Raji (cell line): ENCODE measurements around the gene VTCN1.

Experiments used
- POLR2A ChIP-seq: IDR thresholded peaks from 2 replicates; pipeline ENCODE4 v1.6.1; 2011; ENCODE audit warnings: low read depth, low read length, control low read depth; ENCODE audit not compliant: insufficient read depth

Gene VTCN1, protein sequence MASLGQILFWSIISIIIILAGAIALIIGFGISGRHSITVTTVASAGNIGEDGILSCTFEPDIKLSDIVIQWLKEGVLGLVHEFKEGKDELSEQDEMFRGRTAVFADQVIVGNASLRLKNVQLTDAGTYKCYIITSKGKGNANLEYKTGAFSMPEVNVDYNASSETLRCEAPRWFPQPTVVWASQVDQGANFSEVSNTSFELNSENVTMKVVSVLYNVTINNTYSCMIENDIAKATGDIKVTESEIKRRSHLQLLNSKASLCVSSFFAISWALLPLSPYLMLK

DNA sequence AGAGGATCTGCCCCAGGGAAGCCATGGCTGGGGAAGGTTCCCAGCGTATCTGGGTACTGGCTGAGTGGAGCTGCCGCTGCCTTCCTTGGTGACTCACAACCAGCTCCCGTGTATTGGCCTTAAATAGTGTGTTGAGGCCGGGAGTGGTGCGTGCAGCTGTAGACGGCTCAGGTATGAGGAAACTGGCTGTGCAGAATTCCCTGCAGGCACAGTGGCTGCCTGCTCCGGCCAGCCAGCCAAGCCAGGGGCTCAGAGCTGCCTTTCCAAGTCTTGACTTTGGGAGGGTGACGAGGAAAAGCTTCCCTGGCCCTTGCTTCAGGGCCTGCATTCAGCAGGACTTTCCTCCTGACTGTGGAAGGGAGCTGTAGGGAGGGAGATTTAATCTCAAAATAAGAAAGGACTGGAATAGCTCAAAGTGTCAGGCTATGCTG is at the start of gene VTCN1:
Gene VTCN1 (minus strand): TSS at position 97 of the 431 bp plus-strand sequence. CDS start 72 bp downstream, at position 25.
- TF ChIP-seq POLR2A, result no peak

GRCh38 chr1:117258791-117259190 is 48.1 kb upstream of the VTCN1 start:
- TF ChIP-seq POLR2A, result no peak

DNA sequence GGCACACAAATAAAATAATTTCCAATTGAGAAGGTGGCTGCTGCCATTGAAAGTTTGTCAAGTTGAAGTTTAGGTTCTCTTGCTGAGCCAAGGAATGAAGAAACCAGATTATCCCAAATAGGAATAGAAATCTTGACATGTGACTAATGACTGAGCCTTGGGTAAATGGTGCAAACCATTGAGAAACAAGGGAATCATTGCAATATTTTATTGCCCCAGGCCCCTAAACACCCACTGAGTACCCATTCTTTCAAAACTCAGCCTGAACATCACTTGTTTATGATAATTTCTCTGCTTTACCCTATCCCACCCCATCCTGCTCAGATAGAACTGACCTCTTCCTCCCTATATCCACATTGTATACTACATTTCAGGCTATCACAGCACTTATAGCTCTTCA is 46.6 kb upstream of the VTCN1 start:
- TF ChIP-seq POLR2A, result no peak

DNA sequence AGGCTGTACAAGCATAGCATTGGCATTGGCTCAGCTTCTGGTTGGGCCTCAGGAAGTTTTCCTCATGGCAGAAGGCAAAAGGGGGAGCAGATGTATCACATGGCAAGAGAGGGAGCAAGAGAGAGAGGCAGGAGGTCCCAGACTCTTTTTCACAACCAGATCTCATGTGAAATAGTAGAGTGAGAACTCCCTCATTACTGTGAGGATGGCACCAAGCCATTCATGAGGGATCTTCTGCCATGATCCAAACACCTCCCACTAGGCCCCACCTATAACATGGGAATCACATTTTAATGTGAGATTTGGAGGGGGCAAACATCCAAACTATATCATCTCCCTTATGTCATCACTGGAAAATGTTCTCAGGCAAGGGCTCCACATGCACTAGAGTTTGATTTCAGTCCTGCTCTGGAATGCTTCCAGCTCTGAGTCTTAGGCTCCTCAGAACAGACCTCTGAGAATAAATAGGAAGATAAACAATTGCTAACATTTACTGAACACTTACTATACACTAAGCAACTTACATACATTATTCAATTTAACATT is 39.4 kb upstream of the VTCN1 start:
- no peak for TF ChIP-seq POLR2A

- no peak for TF ChIP-seq POLR2A
Observed at GRCh38 chr1:117244971-117245370, 34.2 kb upstream of the VTCN1 start.

DNA sequence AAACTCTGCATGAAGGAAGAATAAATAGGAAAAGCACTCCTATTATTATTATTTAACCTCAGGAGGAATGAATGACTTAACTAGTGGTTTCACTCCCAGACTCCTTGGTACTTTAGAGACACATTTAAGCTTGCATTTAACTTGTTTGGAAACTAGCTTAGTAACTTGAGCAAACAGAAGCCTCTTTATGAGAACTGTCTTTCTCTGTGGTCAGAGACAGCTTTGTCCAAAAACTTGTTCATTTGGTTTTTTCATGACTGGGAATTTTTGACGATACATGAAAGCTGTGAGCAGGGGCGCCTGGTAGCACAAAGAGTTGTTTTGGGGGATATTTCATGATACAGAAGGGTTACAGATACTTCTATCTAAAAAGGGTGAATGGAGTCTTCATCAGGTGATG is 33.6 kb upstream of the VTCN1 start:
- no peak for TF ChIP-seq POLR2A

GRCh38 chr1:117241512-117241911 is 30.8 kb upstream of the VTCN1 start:
- no peak for TF ChIP-seq POLR2A

DNA sequence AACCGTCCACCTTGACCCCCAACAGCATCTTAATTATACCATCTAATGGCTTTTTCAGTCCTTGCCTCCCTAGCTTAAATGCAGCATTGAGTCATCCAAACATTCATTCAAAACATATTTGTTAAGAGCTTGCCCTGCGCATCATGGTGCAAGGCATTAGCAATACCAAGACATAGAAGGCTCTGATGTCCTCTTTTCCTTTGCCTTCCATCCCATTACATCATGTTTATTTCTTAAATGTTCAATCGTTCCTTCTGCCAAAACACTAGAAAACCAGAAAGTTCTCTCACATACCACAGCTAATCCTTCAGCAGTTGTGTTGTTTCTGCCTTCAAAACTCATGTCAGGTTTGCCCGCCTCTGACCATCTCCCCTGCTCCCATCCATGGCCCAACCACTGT is 29.8 kb upstream of the VTCN1 start:
- no peak for TF ChIP-seq POLR2A

- TF ChIP-seq POLR2A, result no peak
Observed at GRCh38 chr1:117239467-117239866, 28.7 kb upstream of the VTCN1 start.

DNA sequence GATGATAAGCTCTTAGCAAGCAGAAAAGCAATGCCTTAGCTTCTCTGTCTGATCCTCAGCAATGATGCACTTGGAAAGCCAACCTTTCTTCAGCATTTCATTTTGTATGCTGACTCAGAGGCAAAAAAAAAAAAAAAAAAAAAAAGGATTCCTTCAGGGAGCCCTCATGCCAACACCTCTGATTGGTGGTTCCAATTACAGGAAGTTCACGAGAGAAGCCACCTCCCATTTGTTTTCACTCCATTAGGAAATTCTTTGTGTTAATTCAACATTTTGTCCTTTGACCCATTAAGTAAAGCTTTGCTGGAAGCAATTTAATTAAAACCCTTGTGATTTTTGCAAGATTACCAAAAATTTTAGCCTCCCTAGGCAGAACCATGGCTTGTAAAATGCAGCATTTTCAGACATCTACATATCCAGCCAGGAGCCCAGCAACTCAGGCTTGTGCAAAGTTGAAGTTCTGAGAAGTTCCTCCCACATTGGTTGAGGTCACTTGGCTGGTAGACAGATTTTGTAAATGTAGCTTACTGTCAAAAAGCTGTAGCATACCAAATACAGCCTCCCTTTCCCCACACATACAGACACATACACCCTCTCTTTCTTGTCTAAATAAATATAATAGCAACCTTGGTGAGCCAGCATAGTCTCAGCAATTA is 27.1 kb upstream of the VTCN1 start:
- TF ChIP-seq POLR2A, result no peak

DNA sequence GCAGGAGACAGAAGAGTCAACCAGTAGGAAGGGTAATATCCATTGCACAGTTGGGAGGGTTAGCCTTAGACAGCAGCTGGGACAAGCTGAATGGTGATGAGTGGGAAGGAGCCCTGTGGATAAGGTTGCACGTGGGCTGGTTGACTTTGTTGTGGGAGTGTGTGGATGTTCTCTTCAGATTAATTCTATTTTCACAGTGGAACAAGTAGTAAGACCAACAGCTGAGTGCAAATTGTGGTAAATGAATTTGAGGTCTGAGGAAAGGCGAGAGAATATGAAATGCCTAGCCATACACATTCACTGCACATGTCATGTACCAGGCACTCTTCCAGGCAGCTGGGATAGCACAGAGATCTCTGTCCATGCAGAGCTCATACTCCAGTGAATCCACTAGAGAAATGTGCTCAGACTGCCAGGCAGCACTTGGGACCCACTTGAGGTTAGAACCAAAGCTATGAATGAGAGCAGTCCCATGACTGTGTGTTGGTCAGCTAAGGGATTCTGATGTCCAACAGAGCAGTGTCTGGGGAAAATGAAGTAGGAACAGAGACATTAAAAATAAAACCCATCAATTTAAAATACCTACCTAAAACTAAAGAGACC is 25.2 kb upstream of the VTCN1 start:
- TF ChIP-seq POLR2A, result no peak

DNA sequence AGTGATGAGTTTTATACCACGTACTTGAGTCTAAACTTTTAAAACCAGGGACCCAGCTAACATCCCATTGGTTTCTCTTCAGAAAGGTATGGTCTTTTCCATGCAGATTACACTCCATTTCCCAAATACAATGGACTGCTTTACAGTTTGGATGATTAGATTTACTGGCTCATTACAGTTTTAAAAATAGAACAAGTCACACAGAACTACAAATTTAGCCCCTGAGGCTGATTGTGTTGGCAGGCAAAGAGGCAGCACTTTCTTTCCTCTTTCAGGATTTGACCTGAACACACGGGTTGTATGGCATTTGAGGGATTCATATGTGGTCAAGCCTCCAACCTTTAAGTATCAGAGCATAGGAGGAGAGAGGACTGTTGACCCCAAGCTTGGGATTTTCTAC is 21.8 kb upstream of the VTCN1 start:
- TF ChIP-seq POLR2A, result no peak

- TF ChIP-seq POLR2A, result no peak
Observed at GRCh38 chr1:117231748-117232373, 21.1 kb upstream of the VTCN1 start.

DNA sequence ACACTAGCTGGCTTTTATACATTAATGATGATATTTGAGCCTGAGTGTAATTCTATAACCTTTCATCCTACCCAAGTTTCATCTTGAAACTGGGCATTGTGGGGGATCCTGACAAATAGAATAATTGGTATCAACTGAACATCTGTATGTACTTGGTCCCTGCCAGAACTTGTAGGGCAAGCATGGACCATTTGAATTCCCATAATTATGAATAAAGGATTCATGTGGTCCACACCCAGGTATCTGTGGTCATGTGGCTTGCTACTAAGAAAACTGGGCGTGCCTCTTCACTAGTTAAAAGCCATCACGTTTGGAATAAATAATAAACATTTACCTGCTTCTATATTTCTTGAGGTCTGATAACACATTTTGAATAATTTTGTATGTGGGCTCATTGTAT is 20.6 kb upstream of the VTCN1 start:
- TF ChIP-seq POLR2A, result no peak

- no peak for TF ChIP-seq POLR2A
Observed at GRCh38 chr1:117229217-117229616, 18.5 kb upstream of the VTCN1 start.
